ENCODE results near the gene SCOC. TPM values are rescaled to one million over a fixed set of nuclear protein-coding genes. Genes with fewer than 3 reads are reported as not detected.
"Not testable (repeated sequence)": the region's sequence is repeated elsewhere in the genome, so short reads cannot be mapped to it uniquely, and the experiment has no call there.

SCOC gene
- polyA plus RNA-seq, 3 donors = 141 to 161 (median 160) TPM

DNA sequence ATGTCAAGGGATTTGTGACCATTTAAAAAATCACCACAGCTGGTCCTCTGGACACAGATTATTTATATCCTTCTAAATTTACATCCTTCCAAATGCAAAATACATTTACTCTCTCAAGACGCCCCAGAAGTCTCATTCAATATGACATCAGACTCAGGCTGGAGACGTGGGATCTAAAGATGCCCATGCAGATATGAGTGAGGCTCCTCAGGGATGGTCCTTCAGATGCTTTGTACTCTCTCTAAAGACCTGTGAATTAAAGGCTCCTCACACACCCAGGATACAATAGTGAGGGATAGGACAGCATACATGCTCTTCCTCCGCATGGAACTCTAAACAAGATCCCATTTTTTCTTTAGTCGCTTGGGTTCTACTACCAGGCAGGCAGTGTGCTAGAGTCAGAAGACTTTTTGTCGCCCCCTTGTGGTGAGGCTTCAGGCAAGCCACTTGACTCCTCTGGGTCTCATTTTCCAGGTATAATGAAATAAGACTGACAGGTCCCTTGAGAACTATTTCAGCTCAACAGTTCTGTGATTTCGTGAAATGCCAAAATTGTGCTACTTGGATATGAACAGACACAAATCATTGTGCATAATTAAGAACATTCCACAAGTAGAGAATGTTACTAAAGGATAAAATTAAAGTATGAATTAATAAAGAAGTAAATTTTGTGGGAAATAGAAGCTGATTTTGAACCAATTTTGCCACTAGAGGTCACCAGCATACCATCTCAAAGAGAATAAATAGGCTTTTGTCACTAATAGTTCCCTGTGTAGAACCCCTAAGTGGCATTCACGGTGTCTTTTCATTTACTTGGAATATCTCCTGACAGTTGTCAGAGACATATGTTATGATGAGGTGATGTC is 13.7 kb upstream of the SCOC start:
- DNase-seq (ENCODE audit: low read depth in 3 of 3, low spot score in 2 of 3) = peak in 2 of 3 donors; percentile 75 to 79

DNA sequence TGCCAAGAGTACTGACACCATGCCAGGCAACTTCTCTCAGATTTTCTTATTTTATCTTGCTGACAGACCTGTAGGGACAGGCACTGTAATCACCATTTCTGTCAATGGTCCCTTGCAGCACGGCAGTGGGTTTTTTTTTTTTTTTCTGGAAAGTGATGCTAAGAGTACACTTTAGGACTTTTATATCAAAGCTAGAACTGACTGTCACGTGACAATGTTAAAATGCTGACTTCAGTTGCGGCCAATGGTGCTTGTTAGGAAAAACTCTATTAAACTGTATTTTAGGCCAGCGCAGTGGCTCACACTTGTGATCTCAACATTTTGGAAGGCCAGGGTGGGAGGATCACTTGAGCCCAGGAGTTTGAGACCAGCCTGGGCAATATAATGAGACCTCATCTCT is 12.3 kb upstream of the SCOC start:
- DNase-seq (ENCODE audit: low read depth in 3 of 3, low spot score in 2 of 3) = no peak

DNA sequence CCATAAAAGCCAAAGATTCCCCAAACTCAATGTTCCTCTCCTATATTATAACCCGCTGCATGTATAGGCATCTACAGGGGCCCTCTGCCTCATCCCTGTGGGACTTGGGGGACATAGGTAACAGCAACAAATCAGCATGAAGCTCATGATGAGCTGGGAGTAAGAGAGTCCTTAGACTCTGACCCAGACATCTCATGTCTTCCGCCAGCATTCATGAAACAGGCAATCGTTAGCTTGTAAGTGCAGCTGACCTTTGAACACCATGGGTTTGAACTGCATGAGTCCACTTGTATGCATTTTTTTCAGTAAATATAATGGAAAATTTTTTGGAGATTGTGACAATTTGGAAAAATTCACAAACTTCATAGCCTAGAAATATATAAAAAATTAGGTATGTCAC is 10.4 kb upstream of the SCOC start:
- DNase-seq (ENCODE audit: low read depth in 3 of 3, low spot score in 2 of 3) = no peak

DNA sequence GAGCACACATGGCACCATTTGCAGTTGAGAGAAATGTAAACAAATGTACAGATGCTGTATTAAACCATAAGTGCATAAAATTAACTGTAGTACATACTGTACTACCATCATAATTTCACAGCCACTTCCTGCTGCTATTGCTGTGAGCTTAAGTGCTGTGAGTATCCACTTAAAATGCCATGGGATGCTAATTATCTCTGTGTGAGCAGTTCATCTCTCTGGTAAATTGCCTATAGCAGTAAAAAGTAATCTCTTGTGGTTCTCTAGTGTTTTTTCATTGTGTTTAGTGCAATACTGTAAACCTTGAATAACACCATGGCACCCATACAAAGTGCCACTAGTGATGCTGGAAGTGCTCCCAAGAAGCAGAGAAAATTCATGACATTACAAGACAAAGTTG is 9.9 kb upstream of the SCOC start:
- no peak for DNase-seq (ENCODE audit: low read depth in 3 of 3, low spot score in 2 of 3)

DNA sequence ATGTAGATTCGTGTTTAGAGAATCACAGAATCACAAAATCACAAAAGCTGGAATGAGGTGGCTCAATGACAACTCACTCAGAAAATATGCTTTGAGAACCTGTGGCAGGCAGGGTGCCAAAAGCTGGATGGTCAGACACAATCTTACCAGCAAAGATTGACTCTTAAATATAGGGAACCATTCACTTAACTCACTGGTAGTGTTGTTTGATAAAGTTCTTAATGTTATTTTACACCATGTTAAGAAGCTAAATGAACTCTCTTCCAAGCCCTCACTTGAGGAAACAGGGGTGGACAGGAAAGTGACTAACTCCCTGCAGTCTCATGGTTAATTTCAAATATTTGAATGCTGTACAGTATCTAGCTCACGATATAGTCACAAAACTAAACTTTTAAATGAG is 5.7 kb upstream of the SCOC start:
- no peak for DNase-seq (ENCODE audit: low read depth in 3 of 3, low spot score in 2 of 3)

DNA sequence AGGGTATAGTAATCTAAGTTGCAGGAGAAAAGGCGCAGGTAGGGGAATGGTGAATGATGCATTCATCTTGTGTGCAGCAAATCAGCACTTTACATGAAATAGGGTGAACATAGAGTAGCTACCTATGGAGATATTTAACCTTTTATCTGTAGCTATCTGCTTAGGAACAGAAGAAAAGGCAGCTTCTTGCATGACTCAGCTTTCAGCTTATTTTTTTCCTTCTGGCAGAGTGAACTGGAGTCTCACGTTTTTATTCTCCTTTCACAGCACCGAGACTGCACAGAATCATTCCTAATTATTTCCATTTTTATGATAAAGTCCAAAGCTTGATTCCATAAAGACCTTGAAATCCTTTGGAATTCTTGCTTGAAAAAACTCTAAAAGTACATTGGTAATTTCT is 4.8 kb upstream of the SCOC start:
- no peak for DNase-seq (ENCODE audit: low read depth in 3 of 3, low spot score in 2 of 3)

DNA sequence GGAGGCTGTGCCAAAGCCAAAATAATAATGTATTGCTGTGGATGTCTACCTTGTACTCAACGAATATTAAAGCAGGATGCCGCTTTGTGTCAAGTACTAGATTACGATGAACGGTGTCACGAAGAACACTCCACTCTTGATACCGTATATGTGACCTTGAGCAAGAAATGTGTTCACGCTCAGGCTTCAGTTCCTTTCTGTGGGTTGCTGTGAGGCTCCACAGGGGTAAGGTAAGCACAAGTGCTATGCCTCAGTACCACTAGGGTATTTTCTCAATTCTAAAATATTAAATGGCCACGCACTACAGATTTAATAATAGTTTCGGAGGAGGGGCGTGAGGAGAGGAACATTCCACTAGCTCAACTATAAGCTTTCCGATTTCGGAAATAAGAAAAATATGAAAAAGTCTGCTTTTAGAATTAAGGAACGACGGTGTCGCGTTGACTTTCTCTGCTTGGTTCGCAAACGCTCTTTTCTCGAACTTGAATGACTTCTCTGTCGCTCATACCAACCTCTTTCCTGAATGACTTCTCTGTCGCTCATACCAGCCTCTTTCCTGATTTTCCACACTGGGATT is 607 bp upstream of the SCOC start:
- peak in 2 of 3 donors; percentile 13 to 31 for DNase-seq (ENCODE audit: low read depth in 3 of 3, low spot score in 2 of 3)

DNA sequence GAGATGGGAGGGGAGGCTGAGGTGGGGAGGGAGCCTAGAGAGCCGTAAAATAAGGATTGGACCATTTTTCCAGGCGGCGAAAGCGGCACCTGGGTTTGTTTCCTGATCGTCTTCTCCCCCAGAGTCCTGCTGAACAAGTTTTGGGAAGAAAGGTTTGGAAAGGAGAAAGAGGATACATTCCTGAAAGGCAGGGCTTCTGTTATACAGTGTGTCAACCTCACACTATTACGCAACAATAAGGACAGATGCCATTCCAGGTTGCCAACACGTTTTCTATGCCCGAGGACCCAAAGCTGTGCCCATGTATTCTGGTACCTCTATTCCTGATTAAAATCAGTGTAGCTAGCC is 658 bp downstream of the SCOC start:
- DNase-seq (ENCODE audit: low read depth in 3 of 3, low spot score in 2 of 3) = peak in 1 of 3 donors; percentile 5

DNA sequence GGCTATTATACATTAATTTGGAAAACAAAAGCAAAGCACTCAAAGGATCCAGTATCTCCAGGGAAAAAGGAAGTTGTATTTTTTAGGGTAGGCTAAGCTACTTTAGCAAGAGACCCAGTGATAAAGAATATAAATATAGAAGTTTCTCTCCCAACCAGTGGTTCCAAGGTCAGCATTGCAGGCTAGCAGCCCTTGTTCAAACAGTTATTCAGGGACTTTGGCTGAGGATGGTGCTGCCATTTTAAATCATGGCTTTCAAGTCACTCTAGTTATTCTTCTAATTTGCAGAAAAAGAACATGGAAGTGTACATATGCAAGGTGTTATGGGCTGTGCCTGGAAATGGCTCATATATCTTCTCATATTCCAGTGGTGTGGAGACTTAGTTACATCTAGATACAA is 9.3 kb downstream of the SCOC start:
- DNase-seq (ENCODE audit: low read depth in 3 of 3, low spot score in 2 of 3) = no peak

DNA sequence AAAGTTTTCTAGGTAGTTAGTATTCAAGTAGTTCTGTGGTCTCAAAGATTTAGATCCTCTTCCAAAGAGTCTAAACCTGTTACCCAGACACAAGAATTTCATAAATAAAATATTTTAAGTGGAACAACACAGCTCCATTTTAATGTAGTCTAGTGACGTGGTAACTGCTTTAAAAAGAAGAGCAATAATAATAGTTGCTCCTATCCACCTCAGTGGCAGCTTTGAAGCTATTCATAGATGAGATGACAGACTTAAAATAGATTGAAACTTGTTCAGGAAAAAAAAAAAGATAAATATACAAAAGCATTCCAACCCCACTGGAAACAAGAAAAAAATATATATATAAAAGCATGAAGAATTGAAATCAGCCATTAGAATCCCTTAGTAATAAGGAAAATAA is 14.6 kb downstream of the SCOC start:
- no peak for DNase-seq (ENCODE audit: low read depth in 3 of 3, low spot score in 2 of 3)

DNA sequence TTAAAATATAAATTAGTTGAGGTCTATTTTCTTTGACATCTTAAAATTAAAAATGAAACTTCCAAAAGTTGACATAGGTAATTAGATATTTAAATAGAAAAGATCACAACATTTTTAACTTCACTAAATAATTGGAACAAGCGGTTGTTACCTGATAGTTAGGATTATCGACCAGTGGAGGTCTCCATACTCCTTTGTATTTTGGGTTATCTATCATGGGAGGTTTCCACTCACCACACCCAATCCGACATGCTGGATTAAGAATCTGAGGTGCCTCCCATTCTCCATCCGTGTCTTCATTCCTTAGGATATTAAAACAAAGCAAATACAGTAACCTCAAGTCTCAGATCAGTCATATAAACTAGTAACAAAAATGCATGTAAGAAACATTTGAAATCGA is 22.2 kb downstream of the SCOC start:
- DNase-seq (ENCODE audit: low read depth in 3 of 3, low spot score in 2 of 3) = no peak

DNA sequence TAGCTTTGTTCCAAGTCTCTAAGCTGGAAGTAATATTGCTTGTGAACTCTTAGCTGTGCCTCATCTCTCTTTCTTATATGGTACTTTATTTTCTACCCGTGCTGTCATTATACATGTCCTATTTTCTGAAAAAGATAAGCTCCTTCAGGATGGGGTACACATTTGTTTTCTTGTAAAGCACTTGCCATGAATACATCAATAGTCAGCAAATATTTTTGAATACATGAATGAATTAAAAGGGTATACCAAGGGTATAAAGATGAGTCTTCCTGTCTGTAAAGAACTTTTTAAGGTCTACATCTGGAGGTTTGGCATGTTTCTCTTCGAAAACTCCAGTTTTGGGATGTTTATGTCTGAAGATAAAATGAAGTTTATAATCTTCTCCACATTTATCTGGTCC is 26.7 kb downstream of the SCOC start:
- DNase-seq (ENCODE audit: low read depth in 3 of 3, low spot score in 2 of 3) = no peak

DNA sequence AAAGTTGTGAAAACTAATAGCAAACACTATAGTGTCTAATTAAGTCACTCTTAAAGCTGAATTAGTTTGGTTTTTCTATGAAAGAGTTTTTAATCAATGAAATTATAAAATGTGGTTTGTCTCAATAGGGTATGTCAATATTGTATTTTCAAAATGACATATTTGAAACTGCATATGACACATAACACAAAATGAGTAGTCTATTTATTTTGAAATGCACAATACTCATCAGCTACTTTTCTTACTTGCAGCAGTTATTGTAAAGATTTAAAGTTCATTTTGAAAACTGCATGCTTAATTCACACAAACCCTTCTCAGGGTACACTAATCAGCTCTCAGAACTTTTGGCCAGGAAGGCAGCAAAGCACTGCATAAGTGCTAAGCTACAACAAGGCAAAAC is 32.8 kb downstream of the SCOC start:
- no peak for DNase-seq (ENCODE audit: low read depth in 3 of 3, low spot score in 2 of 3)

DNA sequence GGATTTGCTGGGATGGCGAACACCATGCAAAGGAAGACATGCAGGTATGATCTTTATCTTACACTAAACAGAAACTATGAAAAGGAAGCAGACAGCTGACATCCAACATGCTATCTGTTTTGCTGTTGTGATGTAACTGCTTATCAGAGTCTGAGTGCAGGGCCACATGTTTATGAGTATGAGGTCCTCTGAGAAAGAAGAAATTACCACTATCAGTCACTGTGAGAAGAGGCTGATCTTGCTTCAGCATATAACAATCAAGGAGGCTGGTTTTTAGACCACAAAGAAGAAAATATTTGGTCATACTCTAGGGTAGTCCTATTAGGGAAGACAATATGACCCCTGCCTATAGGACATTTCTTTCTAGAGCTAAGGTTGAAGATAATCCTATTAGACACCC is 35.5 kb downstream of the SCOC start:
- no peak for DNase-seq (ENCODE audit: low read depth in 3 of 3, low spot score in 2 of 3)

DNA sequence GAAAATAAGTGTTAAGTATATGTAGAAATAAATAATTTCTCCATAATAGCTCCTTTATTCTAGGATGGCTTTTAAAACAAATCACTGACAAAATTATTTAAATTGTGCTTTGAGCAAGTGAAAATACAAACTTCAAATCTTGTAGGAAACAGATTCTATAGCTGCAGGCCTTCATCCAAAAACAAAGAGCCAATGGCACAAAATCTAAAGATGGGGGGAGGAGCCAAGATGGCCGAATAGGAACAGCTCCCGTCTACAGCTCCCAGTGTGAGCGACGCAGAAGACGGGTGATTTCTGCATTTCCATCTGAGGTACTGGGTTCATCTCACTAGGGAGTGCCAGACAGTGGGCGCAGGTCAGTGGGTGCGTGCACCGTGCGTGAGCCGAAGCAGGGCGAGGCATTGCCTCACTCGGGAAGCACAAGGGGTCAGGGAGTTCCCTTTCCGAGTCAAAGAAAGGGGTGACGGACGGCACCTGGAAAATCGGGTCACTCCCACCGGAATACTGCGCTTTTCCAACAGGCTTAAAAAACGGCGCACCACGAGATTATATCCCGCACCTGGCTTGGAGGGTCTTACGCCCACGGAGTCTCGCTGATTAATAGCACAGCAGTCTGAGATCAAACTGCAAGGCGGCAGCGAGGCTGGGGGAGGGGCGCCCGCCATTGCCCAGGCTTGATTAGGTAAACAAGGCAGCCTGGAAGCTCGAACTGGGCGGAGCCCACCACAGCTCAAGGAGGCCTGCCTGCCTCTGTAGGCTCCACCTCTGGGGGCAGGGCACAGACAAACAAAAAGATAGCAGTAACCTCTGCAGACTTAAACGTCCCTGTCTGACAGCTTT is 39.9 kb downstream of the SCOC start:
- not testable (repeated sequence) for DNase-seq (ENCODE audit: low read depth in 3 of 3, low spot score in 2 of 3)

DNA sequence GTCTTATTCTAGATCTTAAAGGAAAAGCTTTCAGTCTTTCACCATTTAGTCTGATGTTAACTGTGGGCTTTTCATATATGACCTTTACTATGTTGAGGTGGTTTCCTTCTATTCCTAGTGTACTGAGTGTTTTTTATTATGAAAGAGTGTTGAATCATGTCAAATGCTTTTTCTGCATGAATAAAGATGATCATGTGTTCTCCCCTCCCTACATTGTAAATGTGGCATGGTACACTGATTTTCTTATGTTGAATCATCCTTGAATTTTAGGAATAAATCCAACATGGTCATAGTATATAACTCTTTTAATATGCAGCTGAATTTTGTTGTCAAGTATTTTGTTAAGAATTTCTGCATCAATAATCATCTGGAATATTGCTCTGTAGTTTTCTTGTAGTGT is 49.7 kb downstream of the SCOC start:
- no peak for DNase-seq (ENCODE audit: low read depth in 3 of 3, low spot score in 2 of 3)

DNA sequence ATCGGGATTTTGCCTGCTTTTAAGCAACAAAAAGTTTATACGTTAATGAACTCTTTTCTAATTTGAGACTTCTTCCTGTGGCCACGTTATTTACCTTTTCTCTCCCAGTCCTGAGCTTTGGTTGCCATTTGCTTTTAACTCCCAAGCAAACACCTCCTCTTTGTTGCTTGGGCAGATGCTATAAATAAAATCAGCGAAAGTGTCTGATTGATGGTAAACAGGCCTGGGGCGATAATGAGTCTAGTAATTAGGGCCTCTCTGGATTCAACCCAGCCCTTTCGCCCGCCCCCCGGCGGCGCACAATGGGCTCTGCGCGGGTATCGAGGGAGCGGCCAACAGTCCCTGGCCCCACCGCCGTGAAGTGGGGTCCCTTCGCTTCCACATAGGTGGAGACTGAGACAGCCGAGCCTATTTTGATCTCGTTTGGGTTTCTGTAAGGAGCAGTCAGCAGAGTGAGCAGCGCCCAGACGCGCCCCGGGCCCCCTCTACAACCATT is 53.2 kb downstream of the SCOC start:
- DNase-seq (ENCODE audit: low read depth in 3 of 3, low spot score in 2 of 3) = peak in 1 of 3 donors; percentile 8

DNA sequence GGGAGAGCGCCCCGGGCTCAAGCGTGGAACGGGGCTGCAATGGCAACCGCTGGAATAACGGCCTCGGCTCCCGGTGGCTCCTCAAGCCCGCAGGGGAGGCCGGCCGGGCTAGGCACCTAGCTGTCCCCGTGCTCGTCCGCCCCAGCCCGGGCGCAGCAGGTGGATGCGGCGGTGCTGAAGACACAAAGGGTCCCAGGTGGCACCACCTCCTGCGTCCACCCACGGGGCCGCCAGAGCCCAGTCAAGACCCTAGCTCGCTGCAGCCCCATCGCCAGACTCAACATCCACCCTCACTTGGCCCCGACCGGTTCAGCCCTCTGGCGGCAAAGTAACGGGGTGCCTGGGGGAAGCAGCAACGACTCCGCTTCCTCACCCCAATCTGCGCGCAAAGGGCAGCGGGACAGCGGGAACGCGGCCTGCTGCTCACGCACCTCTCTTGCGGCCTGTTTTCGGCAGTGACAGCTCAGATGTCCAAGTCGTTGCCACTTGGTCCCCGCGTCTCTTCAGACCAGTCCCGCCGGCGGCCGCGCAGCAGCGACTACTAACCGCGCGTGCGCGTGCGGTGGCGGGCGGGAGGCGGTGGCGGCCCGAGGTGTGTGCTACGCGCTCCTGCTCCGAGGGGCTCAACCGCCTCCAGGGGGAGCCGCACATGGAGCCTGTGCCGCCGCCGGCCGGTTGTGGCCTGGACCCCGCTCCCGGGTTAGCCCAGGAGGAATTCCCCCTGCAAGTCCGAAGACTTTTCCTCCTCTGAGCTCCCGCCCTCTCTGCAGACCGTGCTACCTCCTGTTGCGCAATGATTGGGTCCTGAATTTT is 53.9 kb downstream of the SCOC start, which contains the start of gene CLGN:
Gene CLGN (minus strand): TSS at position 543 of the 813 bp plus-strand sequence. CDS start 14,570 bp downstream, outside the sequence.
- DNase-seq (ENCODE audit: low read depth in 3 of 3, low spot score in 2 of 3) = peak; percentile 41 to 72 (median 65)

DNA sequence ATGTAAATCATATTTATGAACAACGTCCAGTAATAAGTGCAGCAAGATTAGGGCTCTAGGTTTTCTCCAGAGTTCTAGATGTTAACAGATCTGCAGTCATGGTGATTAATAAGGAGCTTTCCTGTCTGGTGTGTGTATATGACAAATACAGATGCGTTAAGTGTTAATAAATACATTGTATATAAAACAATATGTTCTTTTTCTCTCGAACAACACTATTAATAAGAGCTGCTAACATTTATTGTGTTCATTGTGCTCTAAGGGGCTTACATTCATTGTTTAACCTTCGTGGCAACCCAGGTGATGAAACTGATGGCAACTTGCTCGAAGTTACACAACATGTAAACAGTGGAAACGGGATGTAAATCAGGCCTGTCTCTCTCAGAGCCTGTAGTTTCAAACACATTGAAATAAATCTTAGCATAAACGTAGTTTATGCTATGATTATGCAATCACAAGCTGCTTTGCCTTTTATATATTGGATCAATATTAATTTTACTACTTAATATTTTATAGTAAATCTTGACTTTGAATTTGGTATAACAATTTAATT is 54.5 kb downstream of the SCOC start:
- DNase-seq (ENCODE audit: low read depth in 3 of 3, low spot score in 2 of 3) = no peak
